Body of pancreas (tissue), 4 donors: ENCODE data around the gene TMEM72.

Experiments used
- POLR2A ChIP-seq, 3 donors: fragments of 450-650 bp; IDR thresholded peaks; one replicate each; pipeline ENCODE4 v1.6.1; 2016; ENCODE audit warnings: antibody characterized with exemption in 3 of 3, mild to moderate bottlenecking in 2 of 3
- TF ChIP-seq, protein P1 (sequence below), 7 experiments: fragments of 450-650 bp in 4 of 7; fragments of 200-600 bp in 3 of 7; sonication (generic) in 3 of 7; IDR thresholded peaks; one replicate each; pipeline ENCODE4 v1.5.1; 2016 to 2019; ENCODE audit warnings: antibody characterized with exemption in 7 of 7

GRCh38 chr10:44922796-44923545 is 11.8 kb downstream of the TMEM72 start:
- no peak for TF ChIP-seq POLR2A (IDR thresholded peaks at IDR 0.05)
- TF ChIP-seq, protein P1, sequence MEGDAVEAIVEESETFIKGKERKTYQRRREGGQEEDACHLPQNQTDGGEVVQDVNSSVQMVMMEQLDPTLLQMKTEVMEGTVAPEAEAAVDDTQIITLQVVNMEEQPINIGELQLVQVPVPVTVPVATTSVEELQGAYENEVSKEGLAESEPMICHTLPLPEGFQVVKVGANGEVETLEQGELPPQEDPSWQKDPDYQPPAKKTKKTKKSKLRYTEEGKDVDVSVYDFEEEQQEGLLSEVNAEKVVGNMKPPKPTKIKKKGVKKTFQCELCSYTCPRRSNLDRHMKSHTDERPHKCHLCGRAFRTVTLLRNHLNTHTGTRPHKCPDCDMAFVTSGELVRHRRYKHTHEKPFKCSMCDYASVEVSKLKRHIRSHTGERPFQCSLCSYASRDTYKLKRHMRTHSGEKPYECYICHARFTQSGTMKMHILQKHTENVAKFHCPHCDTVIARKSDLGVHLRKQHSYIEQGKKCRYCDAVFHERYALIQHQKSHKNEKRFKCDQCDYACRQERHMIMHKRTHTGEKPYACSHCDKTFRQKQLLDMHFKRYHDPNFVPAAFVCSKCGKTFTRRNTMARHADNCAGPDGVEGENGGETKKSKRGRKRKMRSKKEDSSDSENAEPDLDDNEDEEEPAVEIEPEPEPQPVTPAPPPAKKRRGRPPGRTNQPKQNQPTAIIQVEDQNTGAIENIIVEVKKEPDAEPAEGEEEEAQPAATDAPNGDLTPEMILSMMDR (IDR thresholded peaks at IDR 0.05) = no peak
